Pancreas (tissue), 10 donors: ENCODE measurements around the gene POLD1. TPM values are rescaled to one million over a fixed set of nuclear protein-coding genes. Genes with fewer than 3 reads are reported as not detected.

ENCODE experiments used
- ATAC-seq, 4 donors: fragments of 200-7000 bp; cut with Tn5 transposase; one replicate each; pipeline versions ENCODE4 v1.8.0 to v1.9.1; 2020; ENCODE audit warnings: mild to moderate bottlenecking in 4 of 4, moderate library complexity in 4 of 4
- DNase-seq, 6 donors: peaks; one replicate each; pipeline ENCODE4 v3.0.0-alpha.2; 2020
- FAIRE-seq: peaks from 2 replicates; lab custom pipeline; 2012; peaks lifted over from hg19 to GRCh38; lab: Jason Lieb, UNC
- H3K27ac ChIP-seq, 4 donors: fragments of 200-600 bp; sonication (generic); 1 replicate in 3 of 4; 2 replicates in 1 of 4; pipeline versions ENCODE4 v1.5.0 to v1.8.0; 2020
- H3K27me3 ChIP-seq, 4 donors: fragments of 200-600 bp; one replicate each; pipeline ENCODE4 v1.8.0; 2021
- H3K36me3 ChIP-seq, 3 donors: fragments of 200-600 bp; sonication (generic) in 1 of 3; one replicate each; pipeline versions ENCODE4 v1.5.0 to v1.8.0; 2020 to 2021
- H3K4me1 ChIP-seq, 3 donors: fragments of 200-600 bp; one replicate each; pipeline ENCODE4 v1.8.0; 2021
- H3K4me3 ChIP-seq, 4 donors: fragments of 200-600 bp; sonication (generic) in 2 of 4; one replicate each; pipeline versions ENCODE4 v1.5.0 to v1.8.0; 2020 to 2021
- H3K9me3 ChIP-seq, 4 donors: fragments of 200-600 bp; one replicate each; pipeline ENCODE4 v1.8.0; 2021
- WGBS, 2 donors: extraction: QIAGEN DNeasy Blood & Tissue Kit; methylation state at CpG; one replicate each; pipeline ENCODE4 v1.1.7; 2013; 5-methylcytosine and 5-hydroxymethylcytosine counted together
- intact Hi-C, 3 donors: fragments of 100-400 bp; cut with DNase I; formaldehyde crosslinking; loops; one replicate each; pipeline versions ENCODE4 v1.11.1 to v1.14.2; 2022
- polyA plus RNA-seq, 2 donors: library from polyadenylated mRNA; stranded (reverse); fragments of 200-250 nt; gene quantifications; one replicate each; pipeline ENCODE4 v1.2.3, GENCODE V29; 2013
- total RNA-seq, 6 donors: library from RNA; stranded (reverse); fragmentation: NEBNext Ultra II Directional in 4 of 6; extraction: Animal tissue kit (Norgen Biotek cat#: 25700) in 4 of 6; gene quantifications; one replicate each; pipeline versions ENCODE4 v1.2.1 to v1.2.4, GENCODE V29; 2021 to 2023
- TF ChIP-seq, protein P1 (sequence below), 4 donors: fragments of 200-600 bp; sonication (generic) in 3 of 4; IDR thresholded peaks; one replicate each; pipeline versions ENCODE4 v1.5.0 to v1.8.0; 2021; ENCODE audit warnings: antibody characterized with exemption in 4 of 4
- donor health status: healthy with polysubstance abuse.
- donor health status: DM: no; HTN: no; CAD: no; lungs with moderate emphysema.
- donor health status: DM: no; HTN: no; CAD: no.
- donor health status: control.
- donor health status: control.
- donor health status: Bipolar disorder and iron deficiency.
- donor health status: DM: yes; HTN: yes; CAD: no.
- donor health status: DM: no; HTN: no; CAD: no.
- donor health status: DM: no; HTN: no; CAD: no.
- donor health status: DM: yes; HTN: yes; CAD: no.

Gene POLD1
- total and polyA plus RNA-seq, 8 donors = 9.5 to 45.5 (median 13.7) TPM

DNA sequence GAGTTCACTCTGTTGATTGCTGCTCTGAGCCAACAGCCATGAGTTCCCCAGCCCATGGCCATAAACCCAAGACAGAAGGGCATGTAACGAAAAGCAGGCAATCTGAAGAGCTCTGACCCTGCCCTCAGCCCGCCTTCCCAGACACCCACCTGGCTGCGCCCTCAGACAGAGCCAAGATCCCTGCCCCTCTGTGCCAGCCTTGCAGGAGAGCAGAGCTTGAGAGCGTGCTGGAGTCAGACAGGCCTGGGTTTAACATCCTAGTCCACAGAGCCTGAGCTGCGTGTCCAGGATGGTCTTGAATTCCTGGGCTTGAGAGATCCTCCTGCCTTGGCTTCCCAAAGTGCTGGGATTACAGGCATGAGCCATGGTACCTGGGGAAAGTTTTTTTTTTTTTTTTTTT is 73.2 kb downstream of the POLD1 start:
- H3K36me3 ChIP-seq = no peaks in the 10 kb centered on the region
- TF ChIP-seq, protein P1, sequence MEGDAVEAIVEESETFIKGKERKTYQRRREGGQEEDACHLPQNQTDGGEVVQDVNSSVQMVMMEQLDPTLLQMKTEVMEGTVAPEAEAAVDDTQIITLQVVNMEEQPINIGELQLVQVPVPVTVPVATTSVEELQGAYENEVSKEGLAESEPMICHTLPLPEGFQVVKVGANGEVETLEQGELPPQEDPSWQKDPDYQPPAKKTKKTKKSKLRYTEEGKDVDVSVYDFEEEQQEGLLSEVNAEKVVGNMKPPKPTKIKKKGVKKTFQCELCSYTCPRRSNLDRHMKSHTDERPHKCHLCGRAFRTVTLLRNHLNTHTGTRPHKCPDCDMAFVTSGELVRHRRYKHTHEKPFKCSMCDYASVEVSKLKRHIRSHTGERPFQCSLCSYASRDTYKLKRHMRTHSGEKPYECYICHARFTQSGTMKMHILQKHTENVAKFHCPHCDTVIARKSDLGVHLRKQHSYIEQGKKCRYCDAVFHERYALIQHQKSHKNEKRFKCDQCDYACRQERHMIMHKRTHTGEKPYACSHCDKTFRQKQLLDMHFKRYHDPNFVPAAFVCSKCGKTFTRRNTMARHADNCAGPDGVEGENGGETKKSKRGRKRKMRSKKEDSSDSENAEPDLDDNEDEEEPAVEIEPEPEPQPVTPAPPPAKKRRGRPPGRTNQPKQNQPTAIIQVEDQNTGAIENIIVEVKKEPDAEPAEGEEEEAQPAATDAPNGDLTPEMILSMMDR (IDR thresholded peaks at IDR 0.05) = no peak
- H3K9me3 ChIP-seq = no peaks in the 10 kb centered on the region
- peaks cover 0 to 7% (median 0%) of the 10 kb centered on the region in 4 donors for H3K27me3 ChIP-seq
- no peak for DNase-seq
- intact Hi-C loops = loop anchor here in 1 of 3 donors (5.0 kb wide), 1 partner anchor 85 kb away; no protein-coding TSS in a partner anchor
- 64 to 87% methylated on average over 5 of the region's 5 CpGs for WGBS, 2 donors
- FAIRE-seq = no peak
- H3K4me1 ChIP-seq = no peaks in the 10 kb centered on the region
- H3K4me3 ChIP-seq = no peak overlapping the region
- H3K27ac ChIP-seq = no peak overlapping the region
- no peak for ATAC-seq

DNA sequence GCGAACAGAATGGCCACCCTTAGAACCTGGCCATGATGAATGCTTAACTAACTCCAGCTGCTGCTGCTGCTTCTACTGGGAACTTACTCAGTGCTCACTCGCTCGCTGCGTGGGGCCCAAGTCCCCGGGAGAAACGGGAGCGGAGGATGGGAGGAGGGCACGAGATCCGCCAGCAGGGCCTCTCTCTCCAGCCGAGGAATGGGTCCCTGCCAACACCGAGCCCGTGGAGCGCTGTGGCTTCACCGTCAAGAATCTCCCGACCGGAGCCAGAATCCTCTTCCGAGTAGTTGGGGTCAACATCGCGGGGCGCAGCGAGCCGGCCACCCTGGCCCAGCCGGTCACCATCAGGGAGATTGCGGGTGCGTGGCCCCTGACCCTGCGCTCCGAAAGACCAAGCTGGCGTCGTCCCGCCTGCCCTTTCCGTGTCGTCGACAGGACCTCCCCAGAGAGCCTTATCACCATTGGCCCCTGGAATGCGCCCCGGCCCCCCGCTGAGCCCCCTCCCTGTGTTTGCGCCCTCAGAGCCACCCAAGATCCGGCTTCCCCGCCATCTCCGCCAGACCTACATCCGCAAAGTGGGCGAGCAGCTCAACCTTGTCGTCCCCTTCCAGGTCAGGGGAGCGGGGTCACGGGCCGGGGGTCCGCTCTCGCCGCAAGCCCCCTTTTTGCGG is 74.4 kb downstream of the POLD1 start:
- intact Hi-C loops = loop anchor here in 1 of 3 donors (5.0 kb wide), 1 partner anchor 86 kb away; no protein-coding TSS in a partner anchor
- Histone ChIP-seq H3K4me3 (no peak overlapping the region), H3K9me3 (no peaks in the 10 kb centered on the region), H3K36me3 (no peaks in the 10 kb centered on the region), H3K4me1 (no peaks in the 10 kb centered on the region), H3K27me3 (peaks cover 0 to 7% (median 0%) of the 10 kb centered on the region in 4 donors), H3K27ac (no peak overlapping the region)
- TF ChIP-seq, protein P1 (IDR thresholded peaks at IDR 0.05) = no peak
- DNase-seq (no peak), ATAC-seq (no peak), FAIRE-seq (no peak)
- 31 to 46% methylated on average over 50 of the region's 50 CpGs for WGBS, 2 donors

DNA sequence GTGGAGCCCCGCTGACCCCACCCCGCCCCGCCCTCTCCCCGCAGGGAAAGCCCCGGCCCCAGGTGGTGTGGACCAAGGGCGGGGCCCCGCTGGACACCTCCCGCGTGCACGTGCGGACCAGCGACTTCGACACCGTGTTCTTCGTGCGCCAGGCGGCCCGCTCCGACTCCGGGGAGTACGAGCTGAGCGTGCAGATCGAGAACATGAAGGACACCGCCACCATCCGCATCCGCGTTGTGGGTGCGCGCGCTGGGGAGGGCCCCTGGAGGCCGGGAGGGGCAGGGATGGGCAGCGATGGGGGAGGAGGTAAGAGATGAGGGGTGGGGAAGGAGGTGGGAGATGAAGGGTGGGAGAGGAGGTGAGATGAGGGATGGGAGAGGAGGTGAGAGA is 74.9 kb downstream of the POLD1 start:
- ATAC-seq = no peak
- Histone ChIP-seq H3K36me3 (no peaks in the 10 kb centered on the region), H3K4me3 (no peak overlapping the region), H3K4me1 (no peaks in the 10 kb centered on the region), H3K27me3 (peaks cover 0 to 7% (median 0%) of the 10 kb centered on the region in 4 donors), H3K27ac (no peak overlapping the region), H3K9me3 (no peaks in the 10 kb centered on the region)
- DNase-seq = no peak
- TF ChIP-seq, protein P1 (IDR thresholded peaks at IDR 0.05) = no peak
- intact Hi-C loops = loop anchor here in 1 of 3 donors (5.0 kb wide), 1 partner anchor 87 kb away; no protein-coding TSS in a partner anchor
- no peak for FAIRE-seq
- 45 to 58% methylated on average over 32 of the region's 32 CpGs for WGBS, 2 donors

DNA sequence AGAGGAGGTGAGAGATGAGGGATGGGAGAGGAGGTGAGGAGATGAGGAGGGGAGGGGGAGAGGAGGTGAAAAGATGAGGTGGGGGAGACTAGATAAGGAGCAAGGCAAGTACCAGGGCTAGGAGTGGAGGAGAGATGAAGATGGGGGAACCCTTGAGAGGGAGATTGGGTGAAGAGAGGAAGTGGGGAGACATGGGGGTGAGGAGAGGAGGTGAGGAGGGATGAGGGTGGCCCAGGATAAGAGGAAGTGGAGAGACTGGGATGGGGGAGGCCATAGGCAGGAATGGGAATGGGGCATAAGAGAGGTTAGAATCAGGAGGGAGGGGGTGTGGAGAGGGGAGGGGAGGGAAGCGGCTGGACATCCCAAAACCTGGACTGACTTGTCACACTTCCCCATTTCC is 75.5 kb downstream of the POLD1 start:
- Histone ChIP-seq H3K36me3 (no peaks in the 10 kb centered on the region), H3K4me3 (no peak overlapping the region), H3K4me1 (no peaks in the 10 kb centered on the region), H3K9me3 (no peaks in the 10 kb centered on the region), H3K27ac (no peak overlapping the region), H3K27me3 (peaks cover 0 to 7% (median 0%) of the 10 kb centered on the region in 4 donors)
- FAIRE-seq (no peak), ATAC-seq (no peak), DNase-seq (no peak)
- TF ChIP-seq, protein P1 (IDR thresholded peaks at IDR 0.05) = no peak
- WGBS, 2 donors = 39 to 56% methylated on average over 1 of the region's 1 CpG
- intact Hi-C loops = loop anchor here in 2 of 3 donors (5.0 to 10.0 kb wide), 3 partner anchors 87 to 105 kb away; no protein-coding TSS in a partner anchor
